T-helper 1 cell treated with Interleukin-12 subunit alpha and Interleukin-12 subunit beta and Interleukin-4 antibody, amounts not matched to agents 30 ng/mL and 1 ng/mL, for 36 hours (primary cell): ENCODE results near the gene MAEA. TPM values are rescaled to one million over a fixed set of nuclear protein-coding genes. Genes with fewer than 3 reads are reported as not detected.

Experiments used
- intact Hi-C: fragments of 100-400 bp; cut with micrococcal nuclease; formaldehyde crosslinking; loops from one replicate; pipeline ENCODE4 v1.15.1; 2024
- total RNA-seq: library from RNA; stranded (reverse); gene quantifications from 2 replicates; pipeline ENCODE4 v1.2.3, GENCODE V29; 2022

Gene MAEA
- total RNA-seq, 1 donor from 2014 or later: 73.4 TPM

GRCh38 chr4:1348014-1348513 lies 58.4 kb downstream of the MAEA start:
- intact Hi-C loops: loop anchor here (5.0 kb wide), 4 partner anchors 416 to 566 kb away; partner anchors contain the start of genes GAK, LETM1, NSD2 and TMEM175

DNA sequence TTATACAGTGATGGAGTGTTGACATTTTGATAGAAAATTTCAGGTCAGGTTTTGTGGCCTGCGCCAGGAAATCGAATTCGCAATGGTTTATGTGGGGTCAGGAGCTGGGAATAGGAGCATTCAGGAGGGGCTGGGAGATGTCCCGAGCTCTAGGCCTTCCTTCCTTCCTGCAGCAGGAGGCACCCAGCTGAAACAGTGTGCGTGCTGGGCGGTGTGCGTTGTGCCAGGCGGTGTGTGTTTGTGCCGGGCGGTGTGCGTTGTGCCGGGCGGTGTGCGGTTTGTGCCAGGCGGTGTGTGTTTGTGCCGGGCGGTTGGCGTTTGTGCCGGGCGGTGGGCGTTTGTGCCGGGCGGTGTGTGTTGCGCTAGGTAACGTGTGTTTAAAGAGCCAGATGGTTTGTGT lies 59.1 kb downstream of the MAEA start:
- intact Hi-C loops: loop anchor here (5.0 kb wide), 4 partner anchors 416 to 566 kb away; partner anchors contain the start of genes GAK, LETM1, NSD2 and TMEM175

DNA sequence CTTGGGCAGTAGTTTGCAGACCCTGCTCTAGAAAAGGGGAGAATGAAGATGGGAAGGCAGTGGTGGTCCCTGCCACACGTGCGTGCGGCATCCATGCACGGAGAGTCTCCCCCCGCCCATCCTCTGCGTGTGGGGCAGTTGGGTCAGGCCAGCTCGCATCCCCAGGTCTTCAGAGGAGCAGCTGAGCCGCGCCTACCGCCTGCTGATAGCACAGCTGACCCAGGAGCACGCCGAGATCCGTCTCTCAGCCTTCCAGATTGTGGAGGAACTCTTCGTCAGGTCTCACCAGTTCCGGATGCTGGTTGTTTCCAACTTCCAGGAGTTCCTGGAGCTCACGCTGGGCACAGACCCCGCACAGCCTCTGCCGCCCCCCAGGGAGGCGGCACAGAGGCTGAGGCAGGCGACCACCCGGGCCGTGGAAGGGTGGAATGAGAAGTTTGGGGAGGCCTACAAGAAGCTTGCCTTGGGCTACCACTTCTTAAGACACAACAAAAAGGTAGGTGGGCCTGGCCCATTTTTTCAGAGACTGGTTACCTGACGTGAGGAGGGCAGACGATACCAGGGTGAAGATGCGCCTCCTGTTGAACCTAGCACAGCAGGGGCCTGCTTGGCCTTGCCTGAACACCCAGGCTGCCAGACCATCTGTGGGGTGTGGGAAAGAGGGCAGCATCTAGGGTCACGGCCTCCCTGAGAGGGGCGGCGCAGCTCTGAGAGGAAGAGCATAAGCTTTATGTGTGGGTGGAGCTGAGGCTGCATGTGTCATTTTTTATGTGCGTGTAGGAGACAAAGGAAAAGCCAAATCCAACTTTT lies 59.9 kb downstream of the MAEA start:
- intact Hi-C loops: loop anchor here (5.0 kb wide), 4 partner anchors 417 to 567 kb away; partner anchors contain the start of genes GAK, LETM1, NSD2 and TMEM175

DNA sequence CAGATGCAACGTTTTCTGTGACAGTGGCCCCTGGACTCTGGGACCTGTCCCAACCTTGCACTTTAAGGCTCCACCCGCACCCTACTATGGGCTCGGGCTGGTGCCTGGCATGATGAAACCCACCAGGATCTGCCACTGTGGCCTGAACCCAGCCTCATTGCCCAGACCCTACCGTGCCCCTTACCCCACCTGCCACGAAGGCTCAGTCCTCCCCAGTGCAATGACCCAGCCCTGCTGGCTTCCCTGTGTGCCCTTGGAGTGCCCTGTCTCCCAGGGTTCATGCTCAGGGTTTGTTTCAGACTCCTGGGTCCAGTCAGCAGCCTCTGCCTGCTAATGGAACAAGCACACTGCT lies 60.5 kb downstream of the MAEA start:
- intact Hi-C loops: no loop called here

- intact Hi-C loops: loop anchor here (1.0 kb wide), 5 partner anchors 62 to 222 kb away; no protein-coding TSS in a partner anchor
These were observed 62.3 kb downstream of the MAEA start for GRCh38 chr4:1351854-1352566.

DNA sequence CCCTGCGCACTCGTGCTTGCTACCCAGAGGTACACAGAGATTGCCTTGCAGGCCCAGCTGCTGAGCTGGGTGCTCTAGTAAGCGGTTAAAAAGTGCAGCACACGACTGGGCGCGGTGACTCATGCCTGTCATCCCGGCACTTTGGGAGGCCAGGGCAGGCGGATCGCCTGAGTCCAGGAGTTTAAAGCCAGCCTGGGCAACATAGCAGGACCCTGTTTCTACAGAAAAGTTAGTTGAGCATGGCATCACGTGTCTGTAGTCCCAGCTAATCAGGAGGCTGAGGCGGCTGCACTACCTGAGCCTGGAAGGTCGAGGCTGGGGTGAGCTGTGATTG lies 62.8 kb downstream of the MAEA start:
- intact Hi-C loops: no loop called here

DNA sequence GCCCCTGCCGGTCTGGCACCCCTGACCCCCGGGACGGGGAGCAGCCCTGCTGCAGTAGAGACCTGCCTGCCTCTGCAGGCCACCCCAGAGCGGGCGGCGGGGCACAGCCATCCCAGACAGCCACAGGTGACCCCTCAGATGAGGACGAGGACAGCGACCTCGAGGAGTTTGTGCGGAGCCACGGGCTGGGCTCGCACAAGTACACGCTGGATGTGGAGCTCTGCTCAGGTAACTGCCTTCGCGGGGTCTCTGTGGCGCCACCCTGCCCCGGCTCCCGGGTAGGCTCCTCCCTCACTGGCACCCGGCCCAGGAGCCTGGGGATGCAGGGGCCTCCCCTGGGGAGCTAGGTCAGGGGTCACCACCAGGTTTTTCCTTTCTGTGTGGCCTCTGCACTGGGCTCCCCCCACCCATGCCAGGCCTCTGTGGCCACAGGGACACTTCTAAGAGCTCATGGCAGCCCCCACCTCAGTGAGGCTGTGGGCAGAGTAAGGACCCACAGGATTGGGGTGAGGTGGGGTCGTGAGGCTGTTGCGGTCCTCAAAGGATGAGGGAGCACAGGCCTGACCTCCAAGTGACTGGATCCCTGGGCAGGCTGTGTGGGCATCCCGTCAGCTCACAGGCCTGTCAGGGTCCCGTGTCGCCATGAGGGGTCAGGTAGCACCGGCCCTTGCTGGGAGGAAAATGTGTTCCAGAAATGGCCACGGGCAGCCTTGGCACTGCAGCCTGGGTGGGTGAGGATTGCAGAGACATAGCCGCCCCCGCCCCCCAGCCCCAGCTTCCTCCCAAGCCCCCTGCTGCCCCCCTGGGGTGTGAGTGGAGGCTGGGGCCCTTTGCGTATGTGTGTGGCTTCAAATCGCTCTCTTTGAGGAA lies 63.7 kb downstream of the MAEA start:
- intact Hi-C loops: no loop called here

DNA sequence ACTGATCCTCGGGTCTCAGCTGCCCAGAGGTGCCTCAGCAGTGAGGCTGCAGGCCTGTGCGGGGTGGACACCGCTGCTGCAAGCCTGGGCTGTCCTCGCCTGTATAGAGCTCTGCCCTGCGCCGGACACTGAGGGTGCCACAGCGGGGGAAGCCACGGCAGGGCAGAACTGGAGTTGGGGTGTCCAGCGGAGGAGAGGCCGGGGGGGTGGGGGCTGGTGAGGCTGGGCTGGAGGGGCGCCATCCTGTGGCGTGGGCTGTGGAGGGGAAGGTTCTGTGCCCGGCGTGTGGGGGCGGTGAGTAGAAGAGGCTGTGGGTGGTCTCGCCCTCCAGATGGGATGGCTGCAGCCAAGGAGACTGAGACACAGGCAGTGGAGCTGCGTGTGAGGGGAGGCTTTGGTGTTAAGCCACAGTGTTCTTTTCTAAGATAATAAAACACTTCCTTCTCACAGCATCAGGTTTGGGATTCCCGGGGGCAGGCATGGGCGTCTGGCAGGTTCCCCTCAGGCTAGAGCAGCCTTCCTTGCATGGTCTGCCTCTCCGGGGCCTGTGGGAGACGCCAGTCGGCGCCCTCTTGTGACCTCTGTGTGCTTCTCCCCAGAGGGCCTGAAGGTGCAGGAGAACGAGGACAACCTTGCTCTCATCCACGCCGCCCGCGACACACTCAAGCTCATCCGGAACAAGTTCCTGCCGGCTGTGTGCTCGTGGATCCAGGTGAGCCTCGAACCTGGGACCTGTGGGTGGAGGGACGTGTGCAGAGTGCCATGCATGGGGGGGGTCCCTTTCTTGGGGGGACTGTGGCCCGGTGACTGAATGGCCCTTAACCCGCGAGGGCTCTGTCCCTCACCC lies 64.7 kb downstream of the MAEA start:
- intact Hi-C loops: no loop called here

DNA sequence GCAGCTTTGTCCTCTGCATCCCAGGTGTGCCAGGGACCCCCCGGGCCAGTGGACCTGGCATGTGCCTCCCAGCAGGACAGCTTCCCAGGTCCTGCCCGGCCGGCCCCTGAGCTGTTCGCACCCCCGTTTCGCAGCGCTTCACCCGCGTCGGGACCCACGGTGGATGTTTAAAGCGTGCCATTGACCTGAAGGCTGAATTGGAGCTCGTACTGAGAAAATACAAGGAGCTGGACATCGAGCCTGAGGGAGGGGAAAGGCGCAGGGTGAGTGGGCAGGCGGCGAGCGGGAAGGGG lies 65.2 kb downstream of the MAEA start:
- intact Hi-C loops: no loop called here

- intact Hi-C loops: no loop called here
These were observed 65.7 kb downstream of the MAEA start for GRCh38 chr4:1355378-1355777.

DNA sequence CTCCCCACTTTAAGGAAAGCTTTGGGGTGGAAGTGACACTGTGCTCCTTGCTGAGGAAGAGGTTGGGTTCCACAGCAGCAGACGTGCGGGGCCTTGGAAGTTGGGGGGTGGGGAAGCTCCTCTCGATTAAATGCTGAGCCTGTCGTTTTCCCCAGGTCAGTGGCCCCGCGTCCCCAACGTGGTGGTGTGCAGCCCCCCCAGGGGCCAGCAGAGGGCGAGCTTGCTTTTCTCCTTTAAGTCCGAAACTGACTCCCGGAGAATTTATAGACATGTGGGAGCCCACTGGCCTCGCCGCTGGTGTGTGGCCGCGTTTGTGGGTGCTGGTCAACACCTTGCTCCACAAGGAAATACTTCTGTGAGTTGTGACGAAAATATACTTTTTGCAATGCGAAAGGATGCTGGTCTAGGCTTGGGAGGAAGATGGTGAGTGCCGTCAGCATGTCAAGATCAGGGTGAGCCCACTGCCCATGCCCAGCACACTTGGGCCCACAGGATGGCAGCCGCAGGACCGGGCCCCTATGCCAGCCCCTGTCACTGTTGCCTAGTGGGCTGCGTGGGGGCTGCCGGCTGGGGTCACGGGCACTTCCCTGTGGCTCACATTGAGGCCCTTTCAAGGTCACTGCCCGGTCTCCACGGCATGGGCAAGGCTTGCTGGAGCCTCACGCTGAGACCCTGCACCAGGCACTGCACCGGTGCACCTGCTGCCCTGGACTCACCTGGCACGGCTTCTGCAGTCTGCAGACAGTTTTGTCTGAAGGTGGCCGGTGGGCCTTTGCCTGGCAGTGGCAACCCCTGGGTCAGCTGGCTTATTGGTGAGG lies 66.7 kb downstream of the MAEA start:
- intact Hi-C loops: loop anchor here (2.0 kb wide), 1 partner anchor 156 kb away; no protein-coding TSS in a partner anchor

- intact Hi-C loops: loop anchor here (2.0 kb wide), 1 partner anchor 155 kb away; no protein-coding TSS in a partner anchor
These were observed 67.9 kb downstream of the MAEA start for GRCh38 chr4:1357356-1358248.

DNA sequence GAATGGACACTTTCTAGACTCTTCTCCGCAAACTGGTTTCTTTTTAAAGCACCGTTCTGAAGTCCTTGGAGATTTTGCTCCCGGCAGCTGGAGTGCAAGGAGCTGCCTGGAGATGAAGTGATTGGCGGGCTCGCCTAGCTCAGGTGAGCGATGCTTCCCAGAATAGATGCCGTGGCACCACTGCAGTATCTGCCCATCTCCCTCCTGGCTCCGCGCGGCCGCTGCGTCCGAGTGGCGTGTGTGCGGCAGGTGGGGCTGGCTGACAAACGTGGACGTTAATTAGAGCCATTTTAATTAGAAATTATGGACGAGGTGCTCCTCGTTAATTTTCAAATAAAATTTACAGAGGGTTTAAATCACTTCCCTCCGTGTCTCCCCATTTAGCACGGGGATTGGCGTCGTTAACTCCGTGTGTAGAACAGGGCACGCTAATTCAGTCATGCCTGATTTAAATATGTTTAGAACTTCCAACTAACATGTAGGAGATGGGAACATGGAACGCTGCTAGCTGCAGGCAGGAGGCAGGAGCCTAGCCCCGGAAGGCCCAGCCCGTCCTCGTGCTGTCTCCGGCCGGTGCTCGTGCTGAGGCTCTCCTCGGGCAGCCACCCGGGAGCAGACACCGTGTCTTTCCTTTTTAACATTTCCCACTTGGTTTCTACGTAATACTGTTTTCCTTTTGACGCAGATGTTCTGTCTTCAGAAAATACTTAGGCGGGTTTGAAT lies 68.9 kb downstream of the MAEA start:
- intact Hi-C loops: no loop called here

- intact Hi-C loops: no loop called here
These were observed 69.4 kb downstream of the MAEA start for GRCh38 chr4:1359144-1359501.

- intact Hi-C loops: no loop called here
These were observed 70.3 kb downstream of the MAEA start for GRCh38 chr4:1359976-1360375.

GRCh38 chr4:1360423-1361283 lies 71.0 kb downstream of the MAEA start:
- intact Hi-C loops: no loop called here

- intact Hi-C loops: no loop called here
These were observed 71.7 kb downstream of the MAEA start for GRCh38 chr4:1361431-1361830.
